GM21515 (cell line): Measurements from ENCODE around the gene TNXB.
A peak's percentile ranks its signal among the peaks of the same experiment; 100 is the strongest.
"Not testable (repeated sequence)": the region's sequence is repeated elsewhere in the genome, so short reads cannot be mapped to it uniquely, and the experiment has no call there.

Experiments
- ATAC-seq: cut with Tn5 transposase; IDR thresholded peaks from one replicate; pipeline ENCODE4 v1.9.1; 2021; ENCODE audit not compliant: unreplicated experiment

Gene TNXB

DNA sequence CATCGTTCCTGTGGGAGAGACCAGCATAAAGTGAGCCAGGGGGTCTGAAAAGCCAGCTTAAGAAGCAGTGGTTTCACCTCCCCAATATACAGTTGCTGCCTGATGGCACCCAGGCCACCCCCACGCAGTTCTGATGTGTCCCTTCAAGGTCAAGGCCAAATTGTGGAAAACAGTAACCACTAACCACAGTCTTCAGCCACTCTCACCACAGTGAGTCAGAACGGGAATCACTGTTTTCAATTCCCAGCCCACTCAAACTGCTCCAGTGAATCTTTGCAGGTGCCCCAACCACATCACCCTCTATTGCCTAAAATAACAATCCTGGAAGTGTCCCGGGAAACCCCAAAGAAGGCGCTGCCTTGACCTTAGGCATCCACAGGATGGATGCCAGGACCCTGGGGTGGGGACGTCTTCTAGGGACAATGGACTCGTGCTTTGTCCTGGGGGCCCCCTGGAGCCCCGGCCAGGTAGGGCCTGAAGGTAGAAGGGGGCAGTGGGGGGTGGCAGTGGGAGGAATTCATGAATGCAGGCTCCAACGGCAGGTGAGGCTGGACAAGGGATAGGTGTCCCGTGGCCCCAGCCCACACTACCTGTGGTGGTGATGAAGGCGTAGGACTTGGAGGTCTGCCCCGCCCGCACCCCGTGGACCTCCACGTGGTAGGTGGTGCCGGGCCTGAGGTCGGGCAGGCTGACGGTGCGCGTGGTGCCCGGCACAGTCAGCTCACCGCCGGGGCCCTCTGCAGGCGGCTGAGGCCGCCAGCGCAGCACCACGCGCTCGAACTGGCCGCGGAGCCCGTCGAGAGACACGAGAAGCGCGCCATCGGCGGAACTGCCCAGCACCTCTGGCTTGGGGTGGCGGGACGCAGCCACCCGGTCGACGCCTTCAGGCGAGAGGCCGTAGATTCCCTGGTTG lies 22.2 kb downstream of the TNXB start:
- ATAC-seq, result peak; percentile 45

DNA sequence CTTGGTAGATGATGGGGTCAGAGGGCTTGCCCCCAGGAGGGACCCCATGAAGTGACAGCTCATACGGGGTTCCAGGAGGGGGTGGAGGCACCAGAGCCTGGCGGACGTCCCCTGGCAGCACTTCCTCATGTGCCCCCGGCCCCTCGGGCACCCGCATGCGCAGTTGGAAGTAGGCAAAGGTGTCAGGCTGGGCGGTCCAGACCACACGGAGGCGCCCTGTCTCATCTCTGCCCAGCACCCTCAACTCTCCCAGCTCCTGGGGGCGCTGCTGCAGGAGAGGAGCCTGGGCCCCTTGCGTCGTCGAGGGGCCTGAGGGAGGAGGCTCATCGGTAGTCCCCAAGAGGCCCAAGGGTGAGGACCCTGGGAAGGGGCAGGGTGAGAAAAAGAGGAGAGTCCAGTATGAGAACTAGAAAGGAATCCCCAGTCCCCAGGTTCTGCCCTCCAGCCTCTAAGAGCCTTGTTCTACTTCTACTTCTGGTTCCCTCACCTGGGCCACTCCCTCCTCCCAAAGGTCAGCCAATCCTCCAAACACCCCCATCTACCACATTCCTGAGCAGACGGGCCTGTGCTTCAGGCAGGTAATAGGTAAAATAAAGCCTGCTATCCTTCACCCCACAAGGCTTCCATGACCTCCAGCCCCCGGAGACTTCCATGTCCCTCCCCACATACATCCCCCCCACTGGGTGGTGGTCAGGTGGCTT lies 23.2 kb downstream of the TNXB start:
- no peak for ATAC-seq

DNA sequence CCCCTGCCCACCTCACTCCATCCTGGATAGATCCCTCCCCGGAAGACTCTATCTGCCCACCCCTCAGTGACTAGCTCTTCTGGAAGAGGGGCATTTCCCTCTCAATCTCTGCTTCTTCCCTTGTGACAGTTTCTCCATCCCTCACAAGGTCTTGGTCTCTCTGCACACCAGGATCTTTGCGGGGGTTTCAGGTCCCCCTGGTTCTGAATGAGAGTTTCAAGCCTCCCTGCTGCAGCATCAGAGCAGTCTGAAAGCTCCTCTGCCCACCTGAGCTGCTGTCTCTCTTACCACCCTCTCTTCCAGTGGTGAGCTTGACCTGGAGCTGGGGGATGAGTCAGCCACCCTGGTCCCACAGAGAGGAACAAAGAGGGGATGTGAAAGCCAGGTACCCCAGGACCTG lies 24.4 kb downstream of the TNXB start:
- ATAC-seq, result no peak

DNA sequence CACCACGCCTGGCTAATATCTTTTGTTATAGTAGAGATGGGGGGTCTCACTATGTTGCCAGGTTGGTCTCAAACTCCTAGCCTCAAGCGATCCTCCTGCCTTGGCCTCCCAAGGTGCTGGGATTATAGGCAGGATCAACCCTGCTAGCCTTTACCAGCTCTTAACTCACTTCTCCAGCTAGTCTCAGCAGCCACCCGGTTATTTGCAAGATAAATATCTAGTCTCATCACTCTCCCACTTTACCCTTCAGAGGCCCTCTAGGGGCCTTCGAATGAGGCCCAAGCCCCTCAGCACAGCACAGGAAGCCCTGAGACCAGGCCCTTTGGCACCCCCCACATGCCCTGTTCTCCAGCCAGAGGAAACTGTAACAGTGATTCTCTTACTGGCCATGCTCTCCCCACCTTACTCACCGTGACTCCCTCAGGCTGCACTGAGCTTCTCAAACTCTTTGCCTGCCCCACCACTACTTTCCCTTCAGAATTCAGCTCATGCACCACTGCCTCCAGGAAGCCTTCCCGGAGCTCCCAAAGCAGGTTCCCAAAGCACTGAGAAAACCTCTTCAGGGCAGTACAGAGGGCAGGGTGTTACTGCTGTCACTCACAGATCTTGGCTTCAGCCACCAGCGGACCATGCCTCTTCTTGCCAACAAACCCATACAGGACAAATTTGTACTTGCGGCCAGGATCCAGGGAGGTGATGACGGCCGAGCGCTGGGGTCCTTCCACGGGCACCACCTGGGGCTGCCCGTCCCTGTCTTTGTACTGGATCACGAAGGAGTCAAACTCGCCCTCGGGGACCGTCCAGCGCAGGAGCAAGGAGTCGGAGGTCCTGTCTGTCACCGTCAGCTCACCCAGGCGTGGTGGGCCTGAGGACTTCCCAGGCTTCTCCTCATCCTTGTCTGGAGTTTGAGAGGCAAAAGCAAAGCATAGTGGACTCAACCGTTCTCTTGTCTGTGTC lies 25.0 kb downstream of the TNXB start:
- ATAC-seq, result no peak

DNA sequence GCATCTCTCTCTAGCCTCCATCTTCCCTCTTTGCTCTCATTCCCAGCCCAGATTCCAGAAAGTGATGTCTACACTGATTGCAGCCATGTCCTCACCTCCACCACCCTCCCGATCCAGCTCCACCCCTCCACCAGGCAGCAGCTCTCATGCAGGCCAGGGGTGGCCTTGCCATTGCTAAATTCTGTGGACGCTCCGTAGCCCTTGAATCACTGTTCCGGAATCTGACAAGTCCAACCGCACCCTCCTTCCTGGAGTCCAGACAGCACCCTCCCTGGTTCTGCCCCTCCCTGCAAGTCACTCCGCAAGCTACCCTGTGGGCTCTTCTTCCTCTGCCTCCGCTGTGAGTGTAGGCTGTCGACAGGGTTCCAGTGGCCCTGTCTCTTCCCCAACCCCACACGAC lies 26.2 kb downstream of the TNXB start:
- no peak for ATAC-seq

DNA sequence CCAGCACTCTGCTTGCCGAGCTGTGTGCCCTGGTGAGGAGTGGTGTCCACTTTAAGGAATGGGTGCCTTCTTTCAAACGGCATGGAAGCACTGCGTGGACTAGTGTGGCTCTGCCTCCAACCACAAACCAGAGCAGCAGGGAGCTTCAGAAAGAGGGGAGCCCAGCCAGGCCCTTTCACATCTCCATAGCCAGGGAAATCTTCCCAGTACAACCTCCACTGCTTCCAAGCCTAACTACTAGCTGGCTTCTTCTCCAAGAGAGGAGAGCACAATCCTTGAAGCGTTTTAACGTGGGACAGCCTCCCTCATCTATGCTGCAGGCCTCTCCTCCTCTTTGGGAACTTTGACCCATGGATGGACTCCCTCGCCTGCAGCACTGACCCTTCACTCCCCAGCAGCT lies 26.7 kb downstream of the TNXB start:
- ATAC-seq, result no peak

DNA sequence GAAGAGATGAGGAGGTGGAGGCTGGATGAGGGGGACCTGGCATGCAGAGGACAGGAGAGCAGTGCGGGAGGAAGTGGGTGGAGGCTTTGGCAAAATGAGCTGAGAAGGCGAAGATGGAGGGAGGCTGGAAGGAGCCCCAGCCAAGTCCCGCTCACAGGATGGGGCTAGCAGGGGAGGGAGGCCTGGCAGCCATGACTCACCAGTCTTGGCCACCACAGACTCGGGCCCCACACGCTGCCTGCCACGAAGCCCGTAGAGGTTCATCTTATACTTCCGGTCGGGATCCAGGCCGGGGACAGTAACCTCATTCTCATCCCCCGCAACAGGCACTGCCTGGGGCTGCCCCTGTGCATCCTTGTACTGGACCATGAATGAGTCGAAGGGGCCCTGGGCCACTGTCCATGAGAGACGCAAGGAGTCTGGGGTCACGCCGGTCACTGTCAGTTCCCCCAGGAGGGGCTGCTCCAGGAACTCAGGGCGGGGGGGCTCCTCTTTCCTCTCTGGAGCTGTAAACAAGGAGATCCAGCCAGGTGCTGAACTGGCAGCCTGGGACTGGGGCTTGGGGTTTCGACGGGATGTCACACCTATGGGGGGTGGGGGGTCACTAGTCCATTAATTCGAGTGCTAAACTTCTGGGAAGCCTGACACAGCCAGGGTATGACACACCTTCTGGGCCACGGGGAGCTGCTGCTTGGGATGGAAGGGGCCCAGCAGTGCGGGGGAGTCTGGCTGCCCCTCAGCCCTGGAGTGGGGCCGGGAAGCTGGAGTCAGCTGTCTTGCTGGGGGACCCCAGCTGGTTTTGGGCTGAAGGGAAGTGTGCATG lies 27.8 kb downstream of the TNXB start:
- no peak for ATAC-seq

DNA sequence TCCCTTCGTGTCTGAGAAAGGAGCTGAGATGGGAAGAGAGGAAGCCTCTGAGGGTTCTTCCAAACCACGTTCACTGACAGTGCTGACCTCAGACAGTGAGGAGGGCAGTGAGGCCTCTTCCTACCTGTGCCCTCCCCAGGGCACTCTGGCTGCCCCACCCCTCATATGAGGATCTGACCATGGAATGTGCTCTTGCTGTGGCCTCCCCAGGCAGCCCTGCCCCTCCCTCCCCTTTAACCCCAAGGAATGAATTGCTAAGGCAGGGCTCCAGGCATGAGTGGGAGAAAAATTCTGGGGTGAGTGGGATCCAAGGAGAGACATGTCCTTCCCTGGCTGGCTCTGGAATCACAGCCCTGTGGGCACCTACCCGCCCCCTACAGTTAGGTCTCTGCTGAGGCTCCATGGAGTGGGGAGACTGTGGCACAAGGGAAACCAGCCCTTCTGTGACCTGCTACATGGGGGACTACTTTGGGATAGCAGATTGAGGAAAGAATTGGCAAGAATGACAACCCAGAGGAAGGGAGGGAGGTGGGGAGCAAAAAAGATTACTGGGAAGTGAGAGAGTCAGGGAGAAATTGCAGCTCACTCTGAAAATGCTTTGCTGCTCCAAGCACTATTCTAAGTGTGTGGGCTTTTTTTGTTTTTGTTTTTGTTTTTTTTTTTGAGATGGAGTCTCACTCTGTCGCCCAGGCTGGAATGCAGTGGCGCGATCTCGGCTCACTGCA lies 29.4 kb downstream of the TNXB start:
- no peak for ATAC-seq

DNA sequence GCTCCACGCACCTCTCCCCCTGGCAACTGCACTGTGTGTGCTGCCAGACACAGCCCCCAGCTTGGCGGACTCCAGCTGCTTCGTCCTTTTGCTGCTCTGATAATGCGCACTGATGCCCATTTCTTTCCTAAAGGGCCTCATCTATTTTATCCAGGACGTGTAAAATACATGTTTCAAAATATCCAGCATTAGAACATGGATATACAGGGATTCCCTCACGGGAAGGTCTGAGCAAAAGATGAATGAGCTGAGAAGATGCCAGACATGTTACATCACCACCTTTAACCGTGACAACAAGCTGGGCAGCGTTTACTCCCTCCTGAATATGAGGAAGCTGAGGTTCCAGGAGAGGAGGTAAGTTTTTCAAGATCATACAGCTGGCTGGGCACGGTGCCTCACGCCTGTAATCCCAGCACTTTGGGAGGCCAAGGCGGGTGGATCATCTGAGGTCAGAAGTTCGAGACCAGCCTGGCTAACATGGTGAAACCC lies 32.8 kb downstream of the TNXB start:
- ATAC-seq, result no peak

DNA sequence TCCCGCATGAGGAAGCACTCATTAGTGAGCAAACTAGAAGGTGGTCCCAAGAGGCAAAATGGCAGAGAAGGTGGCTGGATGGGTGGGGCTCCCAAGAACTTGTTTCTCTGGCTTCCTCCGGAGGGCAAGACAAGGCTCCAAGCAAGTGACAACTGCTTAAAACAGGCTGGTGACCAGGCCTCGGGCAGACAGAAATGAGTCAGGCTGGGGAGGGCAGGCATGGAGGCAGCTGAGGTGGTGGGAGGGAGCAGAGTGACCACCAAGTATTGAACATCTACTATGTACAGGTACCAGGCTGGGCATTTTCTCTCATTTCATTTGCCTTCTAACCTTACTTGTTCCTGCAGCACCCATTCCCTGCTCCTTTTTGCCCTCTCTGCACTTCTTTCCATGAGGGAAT lies 33.4 kb downstream of the TNXB start:
- ATAC-seq, result no peak

DNA sequence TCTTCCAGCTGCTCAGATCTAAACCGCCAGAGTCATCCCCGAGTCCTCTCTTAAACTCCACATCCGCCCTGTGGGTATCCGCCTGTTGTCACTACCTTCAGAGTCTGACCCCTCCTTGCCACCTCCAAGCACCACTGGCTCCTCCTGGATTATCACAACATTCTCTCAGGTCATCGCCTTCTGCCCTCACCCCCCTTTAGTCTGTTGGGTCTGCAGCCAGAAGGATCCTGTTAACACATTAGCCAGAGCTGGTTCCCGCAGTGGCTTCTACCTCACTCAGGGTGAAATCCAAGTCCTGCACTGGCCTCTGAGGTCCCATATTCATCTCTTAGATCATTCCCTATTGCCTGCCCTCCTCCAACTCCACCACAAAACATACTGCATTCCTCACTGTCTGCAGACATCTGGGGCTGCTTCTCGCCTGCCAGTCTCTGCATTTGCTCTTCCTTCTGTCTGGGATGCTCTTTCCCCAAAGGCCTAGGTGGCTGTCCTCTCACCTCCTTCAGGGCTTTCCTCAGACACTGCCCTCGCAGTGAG lies 34.1 kb downstream of the TNXB start:
- ATAC-seq, result no peak

DNA sequence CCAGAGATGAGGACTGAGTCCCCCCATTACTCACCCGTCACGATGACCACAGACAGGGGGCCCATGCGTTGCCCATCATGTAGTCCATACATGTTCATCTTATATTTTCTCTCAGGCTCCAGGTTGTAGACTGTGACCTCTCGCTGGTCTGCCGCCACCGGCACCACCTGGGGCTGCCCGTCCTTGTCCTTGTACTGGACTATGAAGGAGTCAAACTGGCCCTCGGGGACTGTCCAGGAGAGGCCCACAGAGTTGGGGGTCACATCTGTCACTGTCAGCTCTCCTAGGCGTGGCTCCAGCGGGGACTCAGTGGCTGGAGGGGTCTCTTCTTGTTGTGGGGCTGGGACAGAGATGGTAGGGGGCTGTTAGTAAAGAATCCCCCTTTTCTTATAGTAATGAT lies 35.5 kb downstream of the TNXB start:
- ATAC-seq, result no peak

DNA sequence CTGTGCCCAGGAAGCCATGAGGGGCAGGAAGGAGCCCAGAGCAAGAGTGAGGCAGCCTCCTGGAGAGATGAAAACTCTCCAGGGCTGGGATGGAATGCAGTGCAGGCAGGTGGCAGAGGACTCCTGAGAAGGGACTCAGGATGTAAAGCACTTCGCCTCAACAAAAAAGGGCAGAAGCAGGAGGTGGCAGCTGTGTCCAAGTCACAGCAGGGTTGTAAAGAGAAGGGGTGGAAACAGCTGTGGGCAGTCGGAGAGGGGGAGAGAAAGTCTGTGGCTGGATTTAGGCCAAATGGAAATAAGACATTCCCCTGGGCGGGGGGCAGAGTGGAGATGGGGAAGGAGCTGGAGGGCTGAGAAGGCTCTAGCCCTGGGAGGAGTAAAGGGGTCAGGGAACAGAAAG lies 36.0 kb downstream of the TNXB start:
- ATAC-seq, result no peak

DNA sequence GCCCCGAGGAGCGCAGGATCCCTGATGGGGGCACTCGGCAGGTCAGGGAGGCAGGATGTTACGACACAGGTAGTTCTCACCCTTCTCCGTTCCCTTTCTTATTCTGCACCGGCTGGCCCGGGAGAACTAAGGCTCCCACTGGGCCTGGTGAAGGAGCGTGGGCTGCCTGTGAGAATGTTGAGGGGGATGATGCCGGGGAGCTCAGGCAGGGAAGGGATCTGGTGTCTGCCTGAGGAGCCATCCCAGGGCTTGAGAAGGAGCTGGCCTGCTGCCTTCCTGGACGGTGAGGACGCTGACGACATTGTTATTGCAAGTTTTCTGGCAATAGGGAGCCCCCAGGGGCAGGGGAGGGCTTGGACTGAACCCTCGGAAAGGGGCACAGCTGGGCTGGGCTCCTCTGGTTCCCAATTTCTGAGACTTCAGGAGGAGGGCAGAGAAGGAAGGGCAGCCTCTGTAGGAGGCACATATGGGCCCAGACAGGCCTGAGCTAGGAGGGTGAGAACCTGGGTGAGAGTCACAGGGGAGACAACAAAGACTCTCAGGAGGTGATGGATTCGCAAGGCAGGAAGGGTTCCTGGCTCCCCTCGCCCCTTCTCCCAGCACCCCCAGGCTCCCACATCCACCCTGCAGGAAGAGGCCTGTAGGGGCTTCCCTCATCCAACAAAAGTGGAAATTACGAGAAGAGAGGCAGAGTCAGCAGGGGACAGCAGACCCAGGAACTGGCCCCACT lies 38.2 kb downstream of the TNXB start:
- no peak for ATAC-seq

DNA sequence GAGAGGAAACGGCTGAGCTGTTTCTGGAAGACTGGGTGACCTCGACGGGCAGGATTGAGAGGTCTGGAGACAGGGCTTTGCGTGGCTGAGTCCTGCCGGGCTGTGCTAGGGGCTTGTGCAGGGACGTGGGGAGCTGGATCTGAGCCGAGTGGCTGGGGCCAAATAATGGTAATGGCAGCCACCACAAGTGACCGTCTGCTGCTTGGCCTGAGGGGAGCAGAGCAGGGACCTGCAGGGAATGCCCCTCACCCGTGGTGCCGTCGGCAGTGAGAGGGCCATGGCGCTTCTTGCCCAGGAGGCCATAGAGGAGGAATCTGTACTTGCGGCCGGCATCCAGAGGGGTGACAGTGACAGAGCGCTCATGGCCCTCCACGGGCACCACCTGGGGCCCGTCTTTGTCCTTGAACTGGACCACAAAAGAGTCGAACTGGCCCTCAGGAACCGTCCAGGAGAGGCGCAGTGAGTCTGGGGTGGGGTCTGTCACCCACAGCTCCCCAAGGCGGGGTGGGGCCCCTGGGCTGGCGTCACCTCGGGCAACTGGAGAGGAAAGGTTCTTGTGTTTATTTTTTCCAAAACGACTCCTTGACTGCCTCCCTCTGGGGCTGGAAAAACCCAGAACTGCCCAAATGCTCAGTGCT lies 39.1 kb downstream of the TNXB start:
- no peak for ATAC-seq

DNA sequence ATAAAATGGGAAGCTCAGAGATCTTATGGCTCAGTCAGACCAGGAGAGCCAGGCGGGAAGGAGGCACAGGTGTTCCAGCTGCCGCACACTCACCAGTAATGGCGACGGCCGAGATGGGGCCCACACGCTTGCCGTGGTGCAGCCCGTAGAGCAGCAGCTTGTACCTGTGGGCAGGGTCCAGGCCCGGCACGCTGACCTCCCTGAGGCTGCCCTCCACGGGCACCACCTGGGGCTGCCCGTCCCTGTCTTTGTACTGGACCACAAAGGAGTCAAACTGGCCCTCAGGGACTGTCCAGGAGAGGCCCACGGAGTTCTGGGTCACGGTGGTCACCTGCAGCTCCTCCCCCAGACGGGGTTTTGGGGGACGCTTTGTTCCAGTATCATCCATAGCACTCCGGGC lies 39.7 kb downstream of the TNXB start:
- no peak for ATAC-seq

DNA sequence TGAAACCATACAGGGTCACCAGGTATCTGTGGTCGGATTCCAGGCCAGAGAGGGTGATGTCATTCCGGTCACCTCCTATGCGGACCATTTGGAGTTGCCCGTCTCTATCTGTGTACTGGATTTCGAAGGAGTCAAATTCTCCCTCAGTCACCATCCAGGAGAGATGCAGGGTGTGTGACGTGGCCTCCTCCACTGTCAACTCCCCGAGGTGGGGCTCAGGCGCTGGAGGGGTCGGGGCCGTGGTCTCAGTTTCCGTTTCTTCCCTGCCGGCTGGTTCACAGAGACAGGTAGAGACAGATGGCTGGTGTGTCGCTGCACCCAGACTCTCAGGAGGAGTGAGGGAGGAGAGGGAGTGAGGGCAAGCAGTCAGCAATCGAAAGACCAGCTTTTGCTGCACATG lies 40.3 kb downstream of the TNXB start:
- ATAC-seq, result no peak

DNA sequence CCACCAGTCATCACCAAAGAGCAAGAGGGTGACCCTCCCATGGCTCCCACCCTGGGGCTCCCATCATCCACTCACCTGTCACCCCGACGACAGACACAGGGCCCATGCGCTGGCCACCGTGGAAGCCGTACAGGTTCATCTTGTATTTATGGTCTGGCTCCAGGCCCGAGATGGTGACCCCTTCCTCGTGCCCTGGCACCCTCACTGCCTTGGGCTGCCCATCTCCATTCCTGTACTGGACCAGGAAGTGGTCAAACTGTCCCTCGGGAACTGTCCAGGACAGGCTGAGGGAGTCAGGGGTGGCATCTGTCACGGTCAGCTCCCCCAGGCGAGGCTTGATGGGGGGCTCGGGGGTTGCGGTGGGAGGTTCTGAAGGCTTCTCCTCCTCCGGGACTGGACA lies 40.8 kb downstream of the TNXB start:
- ATAC-seq, result not testable (repeated sequence)
